ENCODE data around the gene DNAJC18.
"Not testable (repeated sequence)": the region's sequence is repeated elsewhere in the genome, so short reads cannot be mapped to it uniquely, and the experiment has no call there.

The DNAJC18 gene

GRCh38 chr5:139439013-139439903 lies at the start of gene DNAJC18:
TSS of gene DNAJC18 (minus strand) at chr5:139439525. CDS start at chr5:139439445, 80 bp downstream.
- peak; percentile 72 to 77 for DNase-seq (ENCODE audit: low spot score in 2 of 2)
- Mint-ChIP-seq H3K36me3 (ENCODE audit: insufficient read depth) (peaks cover 10% of the 10 kb centered on the region), H3K4me3 (peak within 1 kb of the TSS; percentile 96), H3K27ac (ENCODE audit: low read depth) (peak within 1 kb of the TSS; percentile 98), H3K4me1 (peaks cover 36% of the 10 kb centered on the region), H3K9me3 (no peaks in the 10 kb centered on the region), H3K27me3 (no peaks in the 10 kb centered on the region)
- ATAC-seq (replicated peaks; ENCODE audit: extremely low read depth, poor library complexity, severe bottlenecking) = peak; percentile 90

DNA sequence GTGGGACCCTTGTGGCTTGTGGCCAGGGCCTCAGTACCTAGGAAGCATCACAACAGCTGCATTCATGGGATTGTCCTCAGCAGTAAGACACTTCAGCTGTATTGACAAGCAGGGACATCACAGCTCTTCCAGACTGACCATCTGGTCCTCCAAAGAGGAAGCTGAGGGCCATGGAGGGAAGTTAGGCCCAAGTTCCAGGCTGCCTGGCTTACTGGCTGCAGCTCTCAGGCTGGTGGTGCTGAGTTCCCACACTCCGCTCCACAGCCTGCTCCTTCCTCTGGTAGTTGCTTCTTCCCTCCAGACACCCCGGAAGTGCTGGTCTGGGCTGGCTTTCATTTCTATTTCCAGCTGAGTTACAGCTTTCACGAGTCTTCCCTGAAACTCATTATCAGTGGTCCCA lies 48.9 kb upstream of the DNAJC18 start:
- Mint-ChIP-seq H3K27ac (ENCODE audit: low read depth) (no peak overlapping the region), H3K4me1 (no peaks in the 10 kb centered on the region), H3K27me3 (no peaks in the 10 kb centered on the region), H3K36me3 (ENCODE audit: insufficient read depth) (peaks cover 2% of the 10 kb centered on the region), H3K4me3 (no peak overlapping the region), H3K9me3 (no peaks in the 10 kb centered on the region)
- DNase-seq (ENCODE audit: low spot score in 2 of 2) (no peak), ATAC-seq (replicated peaks; ENCODE audit: extremely low read depth, poor library complexity, severe bottlenecking) (no peak)

DNA sequence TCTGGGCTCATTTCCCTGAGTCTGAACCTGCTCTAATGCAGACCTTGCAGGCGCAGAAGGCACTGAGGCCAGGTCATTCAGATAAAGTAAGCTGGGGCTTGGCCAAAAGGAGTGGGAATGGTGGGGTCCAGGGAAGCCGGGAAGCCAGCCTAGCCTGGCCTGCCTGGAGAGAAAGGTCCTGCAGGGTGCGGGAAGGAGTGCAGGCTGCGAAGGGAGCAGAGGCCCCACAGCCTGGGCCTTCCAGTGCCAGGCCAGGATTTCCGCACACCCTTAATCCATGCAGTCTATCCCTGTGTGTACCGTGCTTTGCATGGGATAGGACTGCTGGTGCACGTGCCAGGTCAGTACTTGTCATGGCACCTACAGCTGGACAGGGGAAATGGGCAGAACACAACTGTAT lies 46.9 kb upstream of the DNAJC18 start:
- H3K4me3 Mint-ChIP-seq = no peak overlapping the region
- no peak for DNase-seq (ENCODE audit: low spot score in 2 of 2)
- no peak for ATAC-seq (replicated peaks; ENCODE audit: extremely low read depth, poor library complexity, severe bottlenecking)
- H3K27ac Mint-ChIP-seq (ENCODE audit: low read depth) = no peak overlapping the region
- peaks cover 17% of the 10 kb centered on the region for H3K4me1 Mint-ChIP-seq
- H3K9me3 Mint-ChIP-seq = no peaks in the 10 kb centered on the region
- H3K36me3 Mint-ChIP-seq (ENCODE audit: insufficient read depth) = peaks cover 10% of the 10 kb centered on the region
- H3K27me3 Mint-ChIP-seq = no peaks in the 10 kb centered on the region

- not testable (repeated sequence) for H3K27me3 Mint-ChIP-seq; DNase-seq (ENCODE audit: low spot score in 2 of 2); H3K9me3 Mint-ChIP-seq; ATAC-seq (replicated peaks; ENCODE audit: extremely low read depth, poor library complexity, severe bottlenecking)
- Mint-ChIP-seq H3K36me3 (ENCODE audit: insufficient read depth) (peaks cover 29% of the 10 kb centered on the region), H3K27ac (ENCODE audit: low read depth) (peak overlapping the region; percentile 88), H3K4me3 (peak overlapping the region; percentile 79), H3K4me1 (peaks cover 41% of the 10 kb centered on the region)
These were observed 43.5 kb upstream of the DNAJC18 start for GRCh38 chr5:139482890-139483208.

DNA sequence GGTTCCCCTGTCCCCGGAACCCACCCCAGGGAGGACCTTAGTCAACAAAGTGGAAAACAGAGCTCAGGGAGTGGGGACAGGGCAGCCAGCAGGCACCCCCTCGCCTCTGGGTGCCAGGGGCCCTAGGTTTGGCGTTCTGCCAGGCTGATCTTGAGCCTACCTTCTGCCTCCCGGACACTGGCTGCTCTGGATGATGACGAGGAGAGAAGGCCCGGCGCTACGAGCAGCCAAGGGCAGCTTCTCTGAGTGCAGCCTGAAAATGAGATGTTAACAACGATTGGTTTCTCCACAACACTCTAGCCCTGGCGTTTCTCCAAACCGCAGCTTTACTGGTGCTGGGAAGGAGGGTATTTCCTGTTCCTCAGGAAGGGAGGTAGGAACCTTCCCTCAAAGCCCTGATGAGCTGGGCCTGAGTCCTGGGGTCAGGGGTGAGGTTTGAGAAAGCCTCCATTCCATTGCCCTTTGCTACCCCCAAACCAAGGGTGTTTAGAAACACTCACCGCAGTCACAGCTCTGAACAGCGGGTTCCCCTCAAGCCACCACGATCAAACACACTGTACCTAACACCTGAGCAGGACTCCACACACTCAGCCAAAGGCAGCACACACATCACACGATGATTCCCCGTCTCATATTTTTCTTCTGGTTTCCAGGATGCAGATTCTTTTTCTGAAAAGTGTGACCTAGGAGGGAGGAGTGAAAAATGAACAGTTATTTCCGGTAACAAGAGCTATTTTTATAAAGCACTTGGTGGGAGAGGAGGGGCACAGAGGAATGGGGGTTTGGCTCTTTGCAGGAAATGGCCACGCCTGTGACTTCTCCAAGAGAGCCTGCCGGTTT lies 42.9 kb upstream of the DNAJC18 start, which contains the start of gene STING1:
Gene STING1 (minus strand): TSS at position 709 of the 840 bp plus-strand sequence. CDS start 1,054 bp downstream, outside the sequence.
- Mint-ChIP-seq H3K27me3 (no peaks in the 10 kb centered on the region), H3K27ac (ENCODE audit: low read depth) (peak within 1 kb of the TSS; percentile 88), H3K4me3 (peak within 1 kb of the TSS; percentile 79), H3K36me3 (ENCODE audit: insufficient read depth) (peaks cover 29% of the 10 kb centered on the region), H3K4me1 (peaks cover 41% of the 10 kb centered on the region), H3K9me3 (no peaks in the 10 kb centered on the region)
- ATAC-seq (replicated peaks; ENCODE audit: extremely low read depth, poor library complexity, severe bottlenecking) (peak; percentile 93), DNase-seq (ENCODE audit: low spot score in 2 of 2) (peak; percentile 50 to 70)

GRCh38 chr5:139481580-139482049 lies 42.3 kb upstream of the DNAJC18 start:
- no peaks in the 10 kb centered on the region for H3K27me3 Mint-ChIP-seq
- H3K9me3 Mint-ChIP-seq = no peaks in the 10 kb centered on the region
- H3K27ac Mint-ChIP-seq (ENCODE audit: low read depth) = peak overlapping the region; percentile 88
- ATAC-seq (replicated peaks; ENCODE audit: extremely low read depth, poor library complexity, severe bottlenecking) (peak; percentile 15), DNase-seq (ENCODE audit: low spot score in 2 of 2) (no peak)
- H3K4me3 Mint-ChIP-seq = peak overlapping the region; percentile 79
- peaks cover 41% of the 10 kb centered on the region for H3K4me1 Mint-ChIP-seq
- H3K36me3 Mint-ChIP-seq (ENCODE audit: insufficient read depth) = peaks cover 32% of the 10 kb centered on the region

GRCh38 chr5:139481122-139481533 lies 41.8 kb upstream of the DNAJC18 start:
- ATAC-seq (replicated peaks; ENCODE audit: extremely low read depth, poor library complexity, severe bottlenecking) = no peak
- Mint-ChIP-seq H3K27me3 (no peaks in the 10 kb centered on the region), H3K27ac (ENCODE audit: low read depth) (peak overlapping the region; percentile 88), H3K4me1 (peaks cover 41% of the 10 kb centered on the region), H3K36me3 (ENCODE audit: insufficient read depth) (peaks cover 36% of the 10 kb centered on the region), H3K4me3 (peak overlapping the region; percentile 79), H3K9me3 (no peaks in the 10 kb centered on the region)
- DNase-seq (ENCODE audit: low spot score in 2 of 2) = no peak

- Mint-ChIP-seq H3K4me1 (peaks cover 54% of the 10 kb centered on the region), H3K36me3 (ENCODE audit: insufficient read depth) (peaks cover 42% of the 10 kb centered on the region)
- DNase-seq (ENCODE audit: low spot score in 2 of 2); H3K27ac Mint-ChIP-seq (ENCODE audit: low read depth); H3K4me3 Mint-ChIP-seq; H3K27me3 Mint-ChIP-seq; ATAC-seq (replicated peaks; ENCODE audit: extremely low read depth, poor library complexity, severe bottlenecking); H3K9me3 Mint-ChIP-seq: not testable (repeated sequence)
These were observed 40.4 kb upstream of the DNAJC18 start for GRCh38 chr5:139479729-139480128.

- Mint-ChIP-seq H3K27ac (ENCODE audit: low read depth) (peak overlapping the region; percentile 59), H3K4me3 (peak overlapping the region; percentile 20)
- ATAC-seq (replicated peaks; ENCODE audit: extremely low read depth, poor library complexity, severe bottlenecking) = not testable (repeated sequence)
These were observed 39.5 kb upstream of the DNAJC18 start for GRCh38 chr5:139478657-139479423.

GRCh38 chr5:139475865-139476617 lies 36.7 kb upstream of the DNAJC18 start:
- ATAC-seq (replicated peaks; ENCODE audit: extremely low read depth, poor library complexity, severe bottlenecking) = no peak
- no peak for DNase-seq (ENCODE audit: low spot score in 2 of 2)
- Mint-ChIP-seq H3K9me3 (no peaks in the 10 kb centered on the region), H3K27ac (ENCODE audit: low read depth) (peak overlapping the region; percentile 69), H3K4me1 (peaks cover 65% of the 10 kb centered on the region), H3K4me3 (no peak overlapping the region), H3K27me3 (no peaks in the 10 kb centered on the region), H3K36me3 (ENCODE audit: insufficient read depth) (peaks cover 36% of the 10 kb centered on the region)

More at GRCh38 chr5:139478657-139479423, 39.5 kb upstream of the DNAJC18 start:
- DNase-seq (ENCODE audit: low spot score in 2 of 2); H3K9me3 Mint-ChIP-seq; H3K27me3 Mint-ChIP-seq: not testable (repeated sequence)
- Mint-ChIP-seq H3K36me3 (ENCODE audit: insufficient read depth) (peaks cover 42% of the 10 kb centered on the region), H3K4me1 (peaks cover 62% of the 10 kb centered on the region)

- no peak for DNase-seq (ENCODE audit: low spot score in 2 of 2)
- Mint-ChIP-seq H3K4me1 (peaks cover 65% of the 10 kb centered on the region), H3K36me3 (ENCODE audit: insufficient read depth) (peaks cover 31% of the 10 kb centered on the region), H3K9me3 (no peaks in the 10 kb centered on the region), H3K4me3 (peak overlapping the region; percentile 39), H3K27me3 (no peaks in the 10 kb centered on the region), H3K27ac (ENCODE audit: low read depth) (peak overlapping the region; percentile 69)
- ATAC-seq (replicated peaks; ENCODE audit: extremely low read depth, poor library complexity, severe bottlenecking) = peak; percentile 47
These were observed 35.8 kb upstream of the DNAJC18 start for GRCh38 chr5:139474890-139475791.
